B cell (primary cell): Measurements from ENCODE around the gene TEX13D.

Experiments used
- EZH2 ChIP-seq: IDR thresholded peaks from 2 replicates; pipeline ENCODE4 v1.6.1; 2012; ENCODE audit warnings: borderline replicate concordance, low read depth, mild to moderate bottlenecking, moderate library complexity, low read length; ENCODE audit not compliant: insufficient read depth, poor library complexity, severe bottlenecking
- TF ChIP-seq, protein P1 (sequence below): fragments of 200-600 bp; IDR thresholded peaks from one replicate; pipeline ENCODE4 v1.8.0; 2022; ENCODE audit warnings: antibody characterized with exemption, mild to moderate bottlenecking

DNA sequence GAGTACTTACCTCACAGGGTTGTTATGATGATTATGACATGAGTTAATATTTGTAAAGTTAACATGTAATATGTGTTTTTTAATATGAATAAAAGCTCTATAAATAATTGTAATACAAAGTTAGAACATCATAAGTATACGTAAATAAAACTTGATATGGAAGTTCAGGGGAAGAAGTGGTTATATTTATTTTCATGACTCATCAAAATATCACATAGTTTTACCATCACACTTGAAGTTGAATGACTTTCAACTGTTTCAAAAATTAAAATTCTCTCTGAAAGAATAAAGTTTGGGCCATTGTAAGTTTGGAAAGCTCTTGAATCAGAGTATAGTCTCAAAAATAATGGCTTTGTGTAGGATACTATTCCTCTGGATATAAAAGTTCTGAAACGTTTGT is 22.2 kb downstream of the TEX13D start:
- TF ChIP-seq, protein P1, sequence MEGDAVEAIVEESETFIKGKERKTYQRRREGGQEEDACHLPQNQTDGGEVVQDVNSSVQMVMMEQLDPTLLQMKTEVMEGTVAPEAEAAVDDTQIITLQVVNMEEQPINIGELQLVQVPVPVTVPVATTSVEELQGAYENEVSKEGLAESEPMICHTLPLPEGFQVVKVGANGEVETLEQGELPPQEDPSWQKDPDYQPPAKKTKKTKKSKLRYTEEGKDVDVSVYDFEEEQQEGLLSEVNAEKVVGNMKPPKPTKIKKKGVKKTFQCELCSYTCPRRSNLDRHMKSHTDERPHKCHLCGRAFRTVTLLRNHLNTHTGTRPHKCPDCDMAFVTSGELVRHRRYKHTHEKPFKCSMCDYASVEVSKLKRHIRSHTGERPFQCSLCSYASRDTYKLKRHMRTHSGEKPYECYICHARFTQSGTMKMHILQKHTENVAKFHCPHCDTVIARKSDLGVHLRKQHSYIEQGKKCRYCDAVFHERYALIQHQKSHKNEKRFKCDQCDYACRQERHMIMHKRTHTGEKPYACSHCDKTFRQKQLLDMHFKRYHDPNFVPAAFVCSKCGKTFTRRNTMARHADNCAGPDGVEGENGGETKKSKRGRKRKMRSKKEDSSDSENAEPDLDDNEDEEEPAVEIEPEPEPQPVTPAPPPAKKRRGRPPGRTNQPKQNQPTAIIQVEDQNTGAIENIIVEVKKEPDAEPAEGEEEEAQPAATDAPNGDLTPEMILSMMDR = no peak
- no peak for TF ChIP-seq EZH2
